Measurements from ENCODE around the gene OR2T5.
"Not testable (repeated sequence)": the region's sequence is repeated elsewhere in the genome, so short reads cannot be mapped to it uniquely, and the experiment has no call there.

The OR2T5 gene

GRCh38 chr1:248488289-248488688, at the start of gene OR2T5:
Gene OR2T5, plus strand, starts transcription at chr1:248488589. Its CDS starts 0 bp downstream, at chr1:248488589.
- DNase-seq (ENCODE audit: low read depth): not testable (repeated sequence)

GRCh38 chr1:248438668-248439067, 49.7 kb upstream of the OR2T5 start:
- not testable (repeated sequence) for DNase-seq (ENCODE audit: low read depth)

GRCh38 chr1:248439283-248439682, 49.1 kb upstream of the OR2T5 start:
- DNase-seq (ENCODE audit: low read depth): not testable (repeated sequence)

- not testable (repeated sequence) for DNase-seq (ENCODE audit: low read depth)
These were observed 45.7 kb upstream of the OR2T5 start for GRCh38 chr1:248442500-248443277.

GRCh38 chr1:248444603-248445002, 43.8 kb upstream of the OR2T5 start:
- DNase-seq (ENCODE audit: low read depth): not testable (repeated sequence)

- not testable (repeated sequence) for DNase-seq (ENCODE audit: low read depth)
These were observed 43.0 kb upstream of the OR2T5 start, which contains the start of gene OR2T2 for GRCh38 chr1:248445399-248445798. Gene OR2T2, plus strand, starts transcription at chr1:248445637. Its CDS starts 7,161 bp downstream, at chr1:248452798.

- not testable (repeated sequence) for DNase-seq (ENCODE audit: low read depth)
These were observed 39.8 kb upstream of the OR2T5 start for GRCh38 chr1:248448409-248449074.

GRCh38 chr1:248449821-248450465, 38.4 kb upstream of the OR2T5 start:
- not testable (repeated sequence) for DNase-seq (ENCODE audit: low read depth)

- DNase-seq (ENCODE audit: low read depth): not testable (repeated sequence)
These were observed 37.8 kb upstream of the OR2T5 start for GRCh38 chr1:248450466-248451145.

- not testable (repeated sequence) for DNase-seq (ENCODE audit: low read depth)
These were observed 34.8 kb upstream of the OR2T5 start for GRCh38 chr1:248453619-248454018.

GRCh38 chr1:248455045-248455444, 33.3 kb upstream of the OR2T5 start:
- not testable (repeated sequence) for DNase-seq (ENCODE audit: low read depth)

GRCh38 chr1:248456635-248457034, 31.8 kb upstream of the OR2T5 start:
- DNase-seq (ENCODE audit: low read depth): not testable (repeated sequence)

GRCh38 chr1:248459117-248459516, 29.3 kb upstream of the OR2T5 start:
- not testable (repeated sequence) for DNase-seq (ENCODE audit: low read depth)

- no peak for DNase-seq (ENCODE audit: low read depth)
These were observed 17.2 kb upstream of the OR2T5 start for GRCh38 chr1:248471154-248471553.

GRCh38 chr1:248472111-248472510, 16.3 kb upstream of the OR2T5 start:
- DNase-seq (ENCODE audit: low read depth): not testable (repeated sequence)

GRCh38 chr1:248473051-248473450, 15.3 kb upstream of the OR2T5 start, which contains the start of gene OR2T3:
Gene OR2T3, plus strand, starts transcription at chr1:248473351. Its CDS starts 0 bp downstream, at chr1:248473351.
- DNase-seq (ENCODE audit: low read depth): not testable (repeated sequence)

GRCh38 chr1:248475660-248476059, 12.7 kb upstream of the OR2T5 start:
- DNase-seq (ENCODE audit: low read depth): not testable (repeated sequence)

- not testable (repeated sequence) for DNase-seq (ENCODE audit: low read depth)
These were observed 6.5 kb upstream of the OR2T5 start for GRCh38 chr1:248481686-248482579.

- DNase-seq (ENCODE audit: low read depth): not testable (repeated sequence)
These were observed 8.3 kb downstream of the OR2T5 start for GRCh38 chr1:248496661-248497060.

- not testable (repeated sequence) for DNase-seq (ENCODE audit: low read depth)
These were observed 12.1 kb downstream of the OR2T5 start for GRCh38 chr1:248500305-248501035.
